Measurements from ENCODE around the gene AGRP. TPM values are rescaled to one million over a fixed set of nuclear protein-coding genes. Genes with fewer than 3 reads are reported as not detected.
"Not testable (repeated sequence)": the region's sequence is repeated elsewhere in the genome, so short reads cannot be mapped to it uniquely, and the experiment has no call there.

The AGRP gene
- total RNA-seq, 1 donor from 2014 or later, result not detected

- no peak for DNase-seq (ENCODE audit: low read depth, low spot score)
Observed at GRCh38 chr16:67504031-67505021, 21.0 kb upstream of the AGRP start.

GRCh38 chr16:67499106-67499505 is 15.8 kb upstream of the AGRP start:
- DNase-seq (ENCODE audit: low read depth, low spot score), result no peak

GRCh38 chr16:67490335-67491096 is 7.2 kb upstream of the AGRP start:
- no peak for DNase-seq (ENCODE audit: low read depth, low spot score)

GRCh38 chr16:67489401-67490083 is 6.2 kb upstream of the AGRP start:
- DNase-seq (ENCODE audit: low read depth, low spot score), result no peak

- not testable (repeated sequence) for DNase-seq (ENCODE audit: low read depth, low spot score)
Observed at GRCh38 chr16:67487561-67487960, 4.2 kb upstream of the AGRP start.

GRCh38 chr16:67486805-67487204 is 3.5 kb upstream of the AGRP start:
- DNase-seq (ENCODE audit: low read depth, low spot score), result no peak

GRCh38 chr16:67483731-67484525 is 581 bp upstream of the AGRP start:
- no peak for DNase-seq (ENCODE audit: low read depth, low spot score)

GRCh38 chr16:67482233-67482924 is 968 bp downstream of the AGRP start:
- no peak for DNase-seq (ENCODE audit: low read depth, low spot score)

- no peak for DNase-seq (ENCODE audit: low read depth, low spot score)
Observed at GRCh38 chr16:67481561-67482232, 1.6 kb downstream of the AGRP start.

- peak; percentile 93 for DNase-seq (ENCODE audit: low read depth, low spot score)
Observed at GRCh38 chr16:67480833-67481560, 2.4 kb downstream of the AGRP start, which contains the start of gene ATP6V0D1. Gene ATP6V0D1, minus strand, starts transcription at chr16:67481157. Its CDS starts 71 bp downstream, at chr16:67481086.

- DNase-seq (ENCODE audit: low read depth, low spot score), result no peak
Observed at GRCh38 chr16:67477960-67478554, 5.3 kb downstream of the AGRP start.

- no peak for DNase-seq (ENCODE audit: low read depth, low spot score)
Observed at GRCh38 chr16:67474551-67475455, 8.5 kb downstream of the AGRP start.

- DNase-seq (ENCODE audit: low read depth, low spot score), result no peak
Observed at GRCh38 chr16:67471758-67472384, 11.5 kb downstream of the AGRP start.

GRCh38 chr16:67470359-67470758 is 13.0 kb downstream of the AGRP start:
- no peak for DNase-seq (ENCODE audit: low read depth, low spot score)

- no peak for DNase-seq (ENCODE audit: low read depth, low spot score)
Observed at GRCh38 chr16:67468731-67469130, 14.6 kb downstream of the AGRP start.

- no peak for DNase-seq (ENCODE audit: low read depth, low spot score)
Observed at GRCh38 chr16:67466581-67466980, 16.8 kb downstream of the AGRP start.

- no peak for DNase-seq (ENCODE audit: low read depth, low spot score)
Observed at GRCh38 chr16:67464565-67464964, 18.8 kb downstream of the AGRP start.
